GM12874 (cell line): ENCODE results near the gene RSPH3.

Experiments used
- CTCF ChIP-seq: IDR thresholded peaks from 2 replicates; pipeline ENCODE4 v1.5.1; 2011; ENCODE audit warnings: low read depth, mild to moderate bottlenecking, control low read depth, low read length, moderate library complexity; ENCODE audit not compliant: insufficient read depth

RSPH3 gene, protein sequence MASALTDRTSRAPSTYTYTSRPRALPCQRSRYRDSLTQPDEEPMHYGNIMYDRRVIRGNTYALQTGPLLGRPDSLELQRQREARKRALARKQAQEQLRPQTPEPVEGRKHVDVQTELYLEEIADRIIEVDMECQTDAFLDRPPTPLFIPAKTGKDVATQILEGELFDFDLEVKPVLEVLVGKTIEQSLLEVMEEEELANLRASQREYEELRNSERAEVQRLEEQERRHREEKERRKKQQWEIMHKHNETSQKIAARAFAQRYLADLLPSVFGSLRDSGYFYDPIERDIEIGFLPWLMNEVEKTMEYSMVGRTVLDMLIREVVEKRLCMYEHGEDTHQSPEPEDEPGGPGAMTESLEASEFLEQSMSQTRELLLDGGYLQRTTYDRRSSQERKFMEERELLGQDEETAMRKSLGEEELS

GRCh38 chr6:158999666-159000403 lies at the start of gene RSPH3:
Gene RSPH3 (minus strand): TSS chr6:159000202. CDS start chr6:158999550, 652 bp downstream.
- TF ChIP-seq CTCF = peak; percentile 16; the same call in 1 of the 2 replicates

GRCh38 chr6:159047891-159048685 lies 48.1 kb upstream of the RSPH3 start:
- no peak for TF ChIP-seq CTCF

- no peak for TF ChIP-seq CTCF
Measured at GRCh38 chr6:159045801-159046200, 45.8 kb upstream of the RSPH3 start.

GRCh38 chr6:159044899-159045727 lies 45.1 kb upstream of the RSPH3 start, which contains the start of gene TAGAP:
Gene TAGAP (minus strand): TSS chr6:159044991. CDS start chr6:159044146, 845 bp downstream.
- TF ChIP-seq CTCF = no peak

GRCh38 chr6:159043947-159044346 lies 43.9 kb upstream of the RSPH3 start:
- no peak for TF ChIP-seq CTCF

DNA sequence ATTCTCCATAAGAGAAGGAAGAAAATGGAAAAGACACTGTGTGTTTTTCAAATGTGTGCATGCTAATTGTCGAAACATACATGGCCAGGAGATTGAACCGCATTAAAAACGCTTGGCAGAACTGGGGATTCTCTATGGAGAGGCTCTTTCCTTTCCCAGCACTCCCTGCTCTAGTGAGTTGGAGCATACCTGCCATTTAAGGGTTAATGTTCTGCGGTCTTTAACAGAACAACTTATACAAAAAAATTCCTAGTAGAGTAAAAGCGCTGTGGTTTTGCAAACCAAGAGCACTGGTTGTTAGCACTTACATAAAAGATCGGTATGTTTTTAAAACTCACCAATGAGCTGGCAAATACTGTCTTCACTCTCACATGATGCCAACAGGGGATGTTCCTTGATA lies 43.2 kb upstream of the RSPH3 start:
- no peak for TF ChIP-seq CTCF
